Measurements from ENCODE around the gene CTNNA1. TPM values are rescaled to one million over a fixed set of nuclear protein-coding genes. Genes with fewer than 3 reads are reported as not detected.

CTNNA1 gene
- polyA plus RNA-seq, 1 donor (not counting 4 experiments of a cell fraction or from before 2014, with no cell fraction given) = 119 TPM

GRCh38 chr5:138733509-138733908 is 19.7 kb upstream of the CTNNA1 start:
- no peak for DNase-seq (ENCODE audit: low read depth, low spot score)
- Histone ChIP-seq H4K20me1 (ENCODE audit: control insufficient read depth, extremely low read depth, insufficient read depth, low read length) (no peaks in the 10 kb centered on the region), H3K4me2 (ENCODE audit: control insufficient read depth, extremely low read depth, insufficient read depth, low read depth, low read length) (no peak overlapping the region), H3K9ac (ENCODE audit: control insufficient read depth, extremely low read depth, insufficient read depth, low read length) (no peak overlapping the region), H3K9me1 (ENCODE audit: control insufficient read depth, extremely low read depth, insufficient read depth, low read length) (no peaks in the 10 kb centered on the region), H3K27me3 (ENCODE audit: control insufficient read depth, extremely low read depth, insufficient read depth, low read length) (no peaks in the 10 kb centered on the region), H3K4me3 (ENCODE audit: control insufficient read depth in 2 of 3, extremely low read depth in 1 of 3, insufficient read depth in 2 of 3, low read depth in 1 of 3, low read length in 3 of 3) (no peak overlapping the region), H2AFZ (ENCODE audit: control insufficient read depth, low read length) (no peak overlapping the region), H3K79me2 (ENCODE audit: control insufficient read depth, insufficient read depth, low read length) (no peaks in the 10 kb centered on the region), H3K9me3 (ENCODE audit: control insufficient read depth, low read depth, low read length) (no peaks in the 10 kb centered on the region), H3K27ac (ENCODE audit: control insufficient read depth, insufficient read depth, low read length) (no peak overlapping the region), H3K4me1 (ENCODE audit: control insufficient read depth, extremely low read depth, insufficient read depth, low read length) (peaks cover 3% of the 10 kb centered on the region), H3K36me3 (ENCODE audit: control insufficient read depth in 2 of 2, extremely low read depth in 1 of 2, insufficient read depth in 2 of 2, low read length in 2 of 2) (no peaks in the 10 kb centered on the region)
- dilution Hi-C loops (cut with MboI; ENCODE audit: extremely low pct_ligation_motif_present, low sequenced_read_pairs) = no loop called here
- TF ChIP-seq EZH2 (IDR thresholded peaks at IDR 0.05; ENCODE audit: low read length) = no peak
- no peak for TF ChIP-seq CTCF (optimal IDR thresholded peaks at IDR 0.05 in 1 of 3, IDR thresholded peaks at IDR 0.05 in 1 of 3, conservative IDR thresholded peaks at IDR 0.05 in 1 of 3; ENCODE audit: extremely low read depth in 1 of 3, insufficient read depth in 2 of 3, low read length in 3 of 3)
- no peak for FAIRE-seq

DNA sequence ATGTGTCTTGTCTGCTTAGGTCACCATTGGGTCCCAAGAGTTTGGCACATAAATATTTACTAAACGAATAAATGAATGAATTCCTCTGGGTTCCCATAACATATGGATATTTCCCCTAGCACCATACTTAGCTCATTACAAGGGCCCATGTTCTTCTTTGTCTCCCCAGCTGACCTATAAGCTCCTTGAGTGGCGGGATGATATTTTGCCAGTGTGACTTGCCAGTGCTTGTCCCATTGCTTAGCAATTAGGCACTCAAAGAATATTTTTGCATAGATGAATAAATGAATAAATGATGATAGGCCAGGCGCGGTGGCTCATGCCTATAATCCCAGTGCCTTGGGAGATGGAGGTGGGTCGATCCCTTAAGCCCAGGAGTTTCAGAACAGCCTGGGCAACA is 16.9 kb upstream of the CTNNA1 start:
- DNase-seq (ENCODE audit: low read depth, low spot score) = no peak
- FAIRE-seq = no peak
- no peak overlapping the region for H2AFZ ChIP-seq (ENCODE audit: control insufficient read depth, low read length)
- H4K20me1 ChIP-seq (ENCODE audit: control insufficient read depth, extremely low read depth, insufficient read depth, low read length) = no peaks in the 10 kb centered on the region
- peaks cover 3% of the 10 kb centered on the region for H3K4me1 ChIP-seq (ENCODE audit: control insufficient read depth, extremely low read depth, insufficient read depth, low read length)
- no peak overlapping the region for H3K27ac ChIP-seq (ENCODE audit: control insufficient read depth, insufficient read depth, low read length)
- H3K4me3 ChIP-seq (ENCODE audit: control insufficient read depth in 2 of 3, extremely low read depth in 1 of 3, insufficient read depth in 2 of 3, low read depth in 1 of 3, low read length in 3 of 3) = no peak overlapping the region
- dilution Hi-C loops (cut with MboI; ENCODE audit: extremely low pct_ligation_motif_present, low sequenced_read_pairs) = no loop called here
- H3K27me3 ChIP-seq (ENCODE audit: control insufficient read depth, extremely low read depth, insufficient read depth, low read length) = no peaks in the 10 kb centered on the region
- H3K9ac ChIP-seq (ENCODE audit: control insufficient read depth, extremely low read depth, insufficient read depth, low read length) = no peak overlapping the region
- H3K36me3 ChIP-seq (ENCODE audit: control insufficient read depth in 2 of 2, extremely low read depth in 1 of 2, insufficient read depth in 2 of 2, low read length in 2 of 2) = no peaks in the 10 kb centered on the region
- H3K9me3 ChIP-seq (ENCODE audit: control insufficient read depth, low read depth, low read length) = no peaks in the 10 kb centered on the region
- no peak for TF ChIP-seq EZH2 (IDR thresholded peaks at IDR 0.05; ENCODE audit: low read length)
- no peak for TF ChIP-seq CTCF (optimal IDR thresholded peaks at IDR 0.05 in 1 of 3, IDR thresholded peaks at IDR 0.05 in 1 of 3, conservative IDR thresholded peaks at IDR 0.05 in 1 of 3; ENCODE audit: extremely low read depth in 1 of 3, insufficient read depth in 2 of 3, low read length in 3 of 3)
- no peaks in the 10 kb centered on the region for H3K9me1 ChIP-seq (ENCODE audit: control insufficient read depth, extremely low read depth, insufficient read depth, low read length)
- H3K4me2 ChIP-seq (ENCODE audit: control insufficient read depth, extremely low read depth, insufficient read depth, low read depth, low read length) = no peak overlapping the region
- no peaks in the 10 kb centered on the region for H3K79me2 ChIP-seq (ENCODE audit: control insufficient read depth, insufficient read depth, low read length)

Data from keratinocyte (primary cell).